GM04504 (cell line): ENCODE results near the gene CFAP97D1.
"Not testable (repeated sequence)": the region's sequence is repeated elsewhere in the genome, so short reads cannot be mapped to it uniquely, and the experiment has no call there.

ENCODE experiments used
- DNase-seq: peaks from one replicate; pipeline ENCODE4 v3.0.0-alpha.2; 2012; ENCODE audit warnings: low read depth

Gene CFAP97D1

GRCh38 chr17:43768382-43768781 lies 11.9 kb upstream of the CFAP97D1 start:
- no peak for DNase-seq

- DNase-seq = no peak
These were observed 11.3 kb upstream of the CFAP97D1 start for GRCh38 chr17:43768943-43769342.

GRCh38 chr17:43769426-43769825 lies 10.8 kb upstream of the CFAP97D1 start:
- no peak for DNase-seq

GRCh38 chr17:43769859-43770258 lies 10.4 kb upstream of the CFAP97D1 start:
- no peak for DNase-seq

- DNase-seq = no peak
These were observed 9.3 kb upstream of the CFAP97D1 start for GRCh38 chr17:43770957-43771356.

- no peak for DNase-seq
These were observed 8.8 kb upstream of the CFAP97D1 start for GRCh38 chr17:43771463-43771862.

GRCh38 chr17:43772877-43773648 lies 7.2 kb upstream of the CFAP97D1 start:
- no peak for DNase-seq

GRCh38 chr17:43774304-43775250 lies 5.7 kb upstream of the CFAP97D1 start:
- no peak for DNase-seq

GRCh38 chr17:43778337-43779144 lies 1.7 kb upstream of the CFAP97D1 start, which contains the start of gene DUSP3:
DUSP3 (minus strand) TSS chr17:43778977; CDS start chr17:43778924, 53 bp downstream.
- DNase-seq = peak; percentile 83

- no peak for DNase-seq
These were observed 800 bp upstream of the CFAP97D1 start for GRCh38 chr17:43779145-43780125.

GRCh38 chr17:43782913-43783680 lies 2.9 kb downstream of the CFAP97D1 start:
- DNase-seq = no peak

- DNase-seq = peak; percentile 46
These were observed 3.8 kb downstream of the CFAP97D1 start for GRCh38 chr17:43784068-43784467.

- peak; percentile 66 for DNase-seq
These were observed 4.4 kb downstream of the CFAP97D1 start for GRCh38 chr17:43784628-43785101.

- DNase-seq = no peak
These were observed 7.5 kb downstream of the CFAP97D1 start for GRCh38 chr17:43787728-43788127.

- DNase-seq = no peak
These were observed 8.3 kb downstream of the CFAP97D1 start for GRCh38 chr17:43788540-43788939.

GRCh38 chr17:43789482-43789881 lies 9.2 kb downstream of the CFAP97D1 start:
- no peak for DNase-seq

GRCh38 chr17:43790311-43790940 lies 10.2 kb downstream of the CFAP97D1 start:
- no peak for DNase-seq

GRCh38 chr17:43791589-43791988 lies 11.4 kb downstream of the CFAP97D1 start:
- peak; percentile 10 for DNase-seq

GRCh38 chr17:43792668-43793067 lies 12.4 kb downstream of the CFAP97D1 start:
- DNase-seq = not testable (repeated sequence)
